A549 (cell line): ENCODE data around the gene NOXA1. TPM values are rescaled to one million over a fixed set of nuclear protein-coding genes. Genes with fewer than 3 reads are reported as not detected.

ENCODE experiments used
- ATAC-seq, 2 experiments: fragments of 200-7000 bp in 1 of 2; fragments of >200 bp in 1 of 2; cut with Nextera tagmentation in 1 of 2; cut with Tn5 transposase in 1 of 2; 3 replicates each; pipeline versions ENCODE4 v1.8.0 to v1.9.1; 2018 to 2020; ENCODE audit warnings: mild to moderate bottlenecking in 1 of 2, moderate library complexity in 1 of 2
- CTCF ChIA-PET: fragments of 300-600 bp; sonication (Branson Sonifier 250); formaldehyde crosslinking; extraction: SDS; loops from one replicate; lab custom pipeline; 2021; ENCODE audit warnings: antibody characterized with exemption, inconsistent platforms; lab: Yijun Ruan, JAX
- POLR2A ChIA-PET: fragments of 350-600 bp; formaldehyde crosslinking; extraction: SDS; loops from one replicate; lab custom pipeline; 2021; ENCODE audit warnings: antibody characterized with exemption, inconsistent platforms; lab: Yijun Ruan, JAX
- DNase-seq, 2 experiments: peaks; one replicate each; pipeline versions ENCODE4 v3.0.0 to v3.0.0-alpha.2; 2011 to 2016; ENCODE audit warnings: low read depth in 1 of 2, low spot score in 1 of 2
- FAIRE-seq: peaks from 2 replicates; lab custom pipeline; 2011; peaks lifted over from hg19 to GRCh38; lab: Jason Lieb, UNC
- H3K27ac ChIP-seq, 2 experiments: fragments of >200 bp; sonication (Bioruptor Twin); formaldehyde crosslinking; 3 replicates each; pipeline ENCODE4 v1.5.1; 2016 to 2017
- H3K4me1 ChIP-seq: fragments of >200 bp; sonication (Bioruptor Twin); formaldehyde crosslinking; 3 replicates; pipeline ENCODE4 v1.6.1; 2016
- H3K4me2 ChIP-seq: fragments of >200 bp; sonication (Bioruptor Twin); formaldehyde crosslinking; 3 replicates; pipeline ENCODE4 v1.6.1; 2016
- H3K4me3 ChIP-seq: fragments of >200 bp; sonication (Bioruptor Twin); formaldehyde crosslinking; 3 replicates; pipeline ENCODE4 v1.5.1; 2016
- H3K9me3 ChIP-seq: fragments of >200 bp; sonication (Bioruptor Twin); formaldehyde crosslinking; 3 replicates; pipeline ENCODE4 v1.6.1; 2016
- CEBPB ChIP-seq, 2 experiments: fragments of >200 bp in 1 of 2; sonication (Bioruptor Twin) in 1 of 2; formaldehyde crosslinking in 1 of 2; IDR thresholded peaks; 2 replicates each; pipeline ENCODE4 v1.6.1; 2012 to 2016
- EHF ChIP-seq: fragments of 250-450 bp; sonication (Bioruptor Pico); IDR thresholded peaks from 2 replicates; pipeline ENCODE4 v1.5.0; 2020; ENCODE audit warnings: mild to moderate bottlenecking
- EP300 ChIP-seq, 2 experiments: fragments of >200 bp; sonication (Bioruptor Twin); formaldehyde crosslinking; IDR thresholded peaks; 2 replicates in 1 of 2; 3 replicates in 1 of 2; pipeline ENCODE4 v1.6.1; 2016 to 2017
- ESRRA ChIP-seq: fragments of 150-350 bp; IDR thresholded peaks from 2 replicates; pipeline ENCODE4 v1.6.1; 2014; ENCODE audit warnings: mild to moderate bottlenecking, low read length, borderline replicate concordance
- FOSB ChIP-seq: fragments of 250-450 bp; sonication (Bioruptor Pico); IDR thresholded peaks from 2 replicates; pipeline ENCODE4 v1.5.0; 2020; ENCODE audit warnings: mild to moderate bottlenecking, moderate library complexity
- HDAC2 ChIP-seq: fragments of 200-600 bp; sonication (generic); IDR thresholded peaks from 2 replicates; pipeline ENCODE4 v1.6.1; 2016
- HOXB5 ChIP-seq: fragments of 250-450 bp; sonication (Bioruptor Pico); IDR thresholded peaks from 2 replicates; pipeline ENCODE4 v1.5.0; 2020; ENCODE audit warnings: mild to moderate bottlenecking, moderate library complexity
- JUN ChIP-seq, 2 experiments: fragments of >200 bp; sonication (Bioruptor Twin); formaldehyde crosslinking; IDR thresholded peaks; 2 replicates in 1 of 2; 3 replicates in 1 of 2; pipeline ENCODE4 v1.6.1; 2016 to 2017
- JUNB ChIP-seq: fragments of >200 bp; sonication (Bioruptor Twin); formaldehyde crosslinking; IDR thresholded peaks from 2 replicates; pipeline ENCODE4 v1.6.1; 2016
- KDM1A ChIP-seq: fragments of 200-600 bp; sonication (generic); IDR thresholded peaks from 2 replicates; pipeline ENCODE4 v1.6.1; 2016; ENCODE audit warnings: low read depth, mild to moderate bottlenecking
- MAZ ChIP-seq: fragments of 150-350 bp; IDR thresholded peaks from 2 replicates; pipeline ENCODE4 v1.6.1; 2014; ENCODE audit warnings: antibody characterized with exemption, low read depth, low read length, borderline replicate concordance
- NFE2L2 ChIP-seq: fragments of 150-350 bp; conservative IDR thresholded peaks from 2 replicates; pipeline ENCODE4 v1.6.1; 2014; ENCODE audit warnings: low read length
- NPAS2 ChIP-seq: fragments of 250-450 bp; sonication (Bioruptor Pico); IDR thresholded peaks from 2 replicates; pipeline ENCODE4 v1.8.0; 2022; ENCODE audit warnings: mild to moderate bottlenecking, moderate library complexity, borderline replicate concordance
- NR3C1 ChIP-seq: fragments of >200 bp; sonication (Bioruptor Twin); formaldehyde crosslinking; IDR thresholded peaks from 3 replicates; pipeline ENCODE4 v1.6.1; 2017
- PHF8 ChIP-seq: fragments of 200-600 bp; sonication (generic); IDR thresholded peaks from 2 replicates; pipeline ENCODE4 v1.6.1; 2016; ENCODE audit warnings: low read depth, mild to moderate bottlenecking, antibody characterized with exemption, moderate library complexity, borderline replicate concordance
- POLR2A ChIP-seq: IDR thresholded peaks from 2 replicates; pipeline ENCODE4 v1.6.1; 2012; ENCODE audit warnings: mild to moderate bottlenecking, low read length
- POLR2AphosphoS2 ChIP-seq: conservative IDR thresholded peaks from 2 replicates; pipeline ENCODE4 v1.6.1; 2012; ENCODE audit warnings: low read length, improper control_type of control experiment, inconsistent platforms
- RAD21 ChIP-seq, 2 experiments: fragments of >200 bp in 1 of 2; sonication (Bioruptor Twin) in 1 of 2; formaldehyde crosslinking in 1 of 2; IDR thresholded peaks in 1 of 2; conservative IDR thresholded peaks in 1 of 2; 2 replicates in 1 of 2; 3 replicates in 1 of 2; pipeline ENCODE4 v1.6.1; 2012 to 2018; ENCODE audit warnings: inconsistent platforms in 1 of 2
- RCOR1 ChIP-seq: fragments of 150-350 bp; IDR thresholded peaks from 2 replicates; pipeline ENCODE4 v1.6.1; 2014; ENCODE audit warnings: antibody characterized with exemption, low read length, low read depth
- RNF2 ChIP-seq: fragments of 200-600 bp; sonication (generic); IDR thresholded peaks from 2 replicates; pipeline ENCODE4 v1.6.1; 2016; ENCODE audit warnings: low read depth, mild to moderate bottlenecking, antibody characterized with exemption, moderate library complexity, borderline replicate concordance
- ZC3H11A ChIP-seq: fragments of 450-650 bp; IDR thresholded peaks from 2 replicates; pipeline ENCODE4 v1.6.1; 2014; ENCODE audit warnings: antibody characterized with exemption, mild to moderate bottlenecking
- ZNF302 ChIP-seq: fragments of 250-450 bp; sonication (Bioruptor Pico); IDR thresholded peaks from 2 replicates; pipeline ENCODE4 v1.9.0; 2021; ENCODE audit warnings: inconsistent platforms, mild to moderate bottlenecking, moderate library complexity
- ZSCAN20 ChIP-seq: fragments of 250-450 bp; sonication (Bioruptor Pico); IDR thresholded peaks from 2 replicates; pipeline ENCODE4 v1.8.0; 2022; ENCODE audit warnings: mild to moderate bottlenecking, moderate library complexity
- WGBS: methylation state at CpG from one replicate; pipeline ENCODE4 v1.1.6; 2017; ENCODE audit errors: missing lambda C conversion rate; 5-methylcytosine and 5-hydroxymethylcytosine counted together
- polyA plus RNA-seq, 4 experiments: library from polyadenylated mRNA; depleted of rRNA in 3 of 4; stranded (reverse); fragments of >200 nt; fragmentation: RNase III in 1 of 4; extraction: RNeasy Plus Mini Kit Qiagen cat#74134 plus additional on column Dnase treatment in 1 of 4; gene quantifications; 2 replicates in 3 of 4; 3 replicates in 1 of 4; pipeline ENCODE4 v1.2.3, GENCODE V29; 2011 to 2017
- TF ChIP-seq, protein P1 (sequence below): IDR thresholded peaks from 2 replicates; pipeline ENCODE4 v1.6.1; 2012
- TF ChIP-seq, protein P2 (sequence below): fragments of 150-350 bp; IDR thresholded peaks from 2 replicates; pipeline ENCODE4 v1.6.1; 2014; ENCODE audit warnings: low read depth, mild to moderate bottlenecking, low read length
- TF ChIP-seq, protein P3 (sequence below): fragments of >200 bp; sonication (Bioruptor Twin); formaldehyde crosslinking; IDR thresholded peaks from 3 replicates; pipeline ENCODE4 v1.5.1; 2016
- TF ChIP-seq, protein P4 (sequence below): fragments of >200 bp; sonication (Bioruptor Twin); formaldehyde crosslinking; IDR thresholded peaks from 3 replicates; pipeline ENCODE4 v1.6.1; 2016

Gene NOXA1
- polyA plus RNA-seq, 2 of the 4 experiments (the other 2 are of a cell fraction) = 0.44 to 1.5 TPM

DNA sequence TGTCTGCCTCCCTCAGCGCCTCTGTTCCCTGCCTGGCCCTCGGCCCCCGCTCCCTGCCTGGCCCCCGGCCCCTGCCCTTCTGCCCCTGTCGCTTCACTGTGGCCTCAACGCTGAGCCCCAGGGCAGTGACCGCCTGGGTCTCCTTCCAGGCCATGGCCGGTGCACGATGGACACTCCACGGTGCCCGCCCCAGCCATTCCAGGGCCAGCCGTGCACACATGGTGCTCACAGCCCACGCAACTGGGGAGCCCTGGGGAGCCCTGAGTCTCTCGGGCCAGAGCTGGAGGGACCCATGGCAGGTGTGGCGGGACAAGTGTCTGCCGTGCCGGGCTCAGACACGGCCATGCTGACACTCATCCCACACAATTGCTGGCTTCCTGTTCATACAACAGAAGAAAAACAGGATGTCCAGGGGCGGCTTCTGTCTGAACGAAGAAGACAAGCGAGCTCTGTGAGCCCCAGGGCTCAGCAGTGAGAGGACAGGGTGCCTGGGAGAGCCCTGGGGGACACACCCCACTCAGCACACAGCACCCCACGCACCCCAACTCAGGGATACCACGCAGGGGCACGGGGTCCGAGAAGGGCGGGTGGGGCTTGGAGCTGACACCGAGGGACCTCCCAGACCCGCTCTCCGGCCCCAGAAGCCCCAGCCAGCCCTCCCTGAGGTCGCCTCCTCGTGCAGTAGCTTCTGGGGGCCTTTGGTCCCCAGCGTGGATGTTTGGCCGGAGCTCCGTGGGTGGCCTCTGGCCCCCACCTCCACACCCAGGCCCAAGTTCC is 35.9 kb upstream of the NOXA1 start:
- no peak overlapping the region for H3K27ac ChIP-seq
- ChIA-PET POLR2A (no interaction called here), CTCF (interaction anchor here (0.8 to 2.4 kb wide), 3 partner anchors 35 to 85 kb away, joined by 4 to 8 read pairs (median 4); partner anchors contain the start of genes EXD3, NOXA1 and NRARP)
- no peak for ATAC-seq
- H3K4me3 ChIP-seq = no peak overlapping the region
- FAIRE-seq = no peak
- no peaks in the 10 kb centered on the region for H3K4me1 ChIP-seq
- TF ChIP-seq ZC3H11A (no peak), NR3C1 (no peak), JUN (IDR thresholded peaks at IDR 0.05) (no peak), EP300 (IDR thresholded peaks at IDR 0.05) (no peak), ZNF302 (CRISPR knock-in tag) (no peak), CEBPB (IDR thresholded peaks at IDR 0.05) (no peak), ZSCAN20 (CRISPR knock-in tag) (no peak), PHF8 (no peak), HDAC2 (no peak), RNF2 (no peak), POLR2A (no peak), POLR2AphosphoS2 (no peak), RCOR1 (no peak), EHF (no peak), ESRRA (no peak)
- H3K9me3 ChIP-seq = no peaks in the 10 kb centered on the region
- 84% methylated on average over 15 of the region's 34 CpGs for WGBS
- DNase-seq = no peak
- no peak overlapping the region for H3K4me2 ChIP-seq

DNA sequence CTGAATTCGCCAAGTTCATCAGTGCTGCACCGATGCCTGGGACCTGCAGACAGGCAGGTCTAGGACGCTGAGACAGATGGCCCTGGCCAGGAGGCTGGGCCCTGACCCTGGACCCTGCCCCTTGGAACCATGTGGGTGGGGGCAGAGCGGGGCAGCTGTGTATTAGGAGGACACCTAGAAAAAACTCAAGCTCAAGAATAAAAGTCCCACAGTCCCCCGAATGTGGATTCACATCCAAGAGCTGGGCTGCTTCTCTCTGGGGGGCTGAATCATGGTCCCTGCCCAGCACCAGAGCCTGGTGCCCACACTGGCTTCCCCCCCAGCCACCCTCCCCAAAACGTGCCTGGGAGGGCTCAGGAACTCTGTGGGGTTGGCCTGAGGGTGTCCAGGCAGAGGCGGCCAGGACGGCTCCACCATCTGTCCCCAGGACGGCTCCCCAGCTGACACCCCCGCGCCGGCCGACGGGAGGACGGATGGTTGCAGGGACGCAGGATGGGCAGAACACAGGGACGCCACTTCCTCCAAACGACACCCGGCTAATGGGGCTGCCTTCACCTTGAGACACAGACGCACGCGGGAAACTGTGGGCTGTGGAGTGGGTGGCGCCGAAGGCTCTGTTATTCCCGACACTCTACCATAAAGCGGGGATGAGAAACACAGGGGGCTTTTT is 35.2 kb upstream of the NOXA1 start:
- Histone ChIP-seq H3K4me3 (no peak overlapping the region), H3K4me1 (no peaks in the 10 kb centered on the region)
- TF ChIP-seq, protein P1, sequence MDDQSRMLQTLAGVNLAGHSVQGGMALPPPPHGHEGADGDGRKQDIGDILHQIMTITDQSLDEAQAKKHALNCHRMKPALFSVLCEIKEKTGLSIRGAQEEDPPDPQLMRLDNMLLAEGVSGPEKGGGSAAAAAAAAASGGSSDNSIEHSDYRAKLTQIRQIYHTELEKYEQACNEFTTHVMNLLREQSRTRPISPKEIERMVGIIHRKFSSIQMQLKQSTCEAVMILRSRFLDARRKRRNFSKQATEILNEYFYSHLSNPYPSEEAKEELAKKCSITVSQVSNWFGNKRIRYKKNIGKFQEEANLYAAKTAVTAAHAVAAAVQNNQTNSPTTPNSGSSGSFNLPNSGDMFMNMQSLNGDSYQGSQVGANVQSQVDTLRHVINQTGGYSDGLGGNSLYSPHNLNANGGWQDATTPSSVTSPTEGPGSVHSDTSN = no peak
- TF ChIP-seq FOSB (CRISPR knock-in tag) (no peak), PHF8 (no peak), MAZ (no peak), ZNF302 (CRISPR knock-in tag) (no peak), JUN (IDR thresholded peaks at IDR 0.05) (no peak), HDAC2 (no peak), NPAS2 (no peak), HOXB5 (CRISPR knock-in tag) (no peak), RAD21 (conservative IDR thresholded peaks at IDR 0.05 in 1 of 2, IDR thresholded peaks at IDR 0.05 in 1 of 2) (no peak), KDM1A (no peak), POLR2AphosphoS2 (no peak), NFE2L2 (no peak), JUNB (no peak)
- TF ChIP-seq, protein P2, sequence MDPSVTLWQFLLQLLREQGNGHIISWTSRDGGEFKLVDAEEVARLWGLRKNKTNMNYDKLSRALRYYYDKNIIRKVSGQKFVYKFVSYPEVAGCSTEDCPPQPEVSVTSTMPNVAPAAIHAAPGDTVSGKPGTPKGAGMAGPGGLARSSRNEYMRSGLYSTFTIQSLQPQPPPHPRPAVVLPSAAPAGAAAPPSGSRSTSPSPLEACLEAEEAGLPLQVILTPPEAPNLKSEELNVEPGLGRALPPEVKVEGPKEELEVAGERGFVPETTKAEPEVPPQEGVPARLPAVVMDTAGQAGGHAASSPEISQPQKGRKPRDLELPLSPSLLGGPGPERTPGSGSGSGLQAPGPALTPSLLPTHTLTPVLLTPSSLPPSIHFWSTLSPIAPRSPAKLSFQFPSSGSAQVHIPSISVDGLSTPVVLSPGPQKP = no peak
- TF ChIP-seq, protein P3, sequence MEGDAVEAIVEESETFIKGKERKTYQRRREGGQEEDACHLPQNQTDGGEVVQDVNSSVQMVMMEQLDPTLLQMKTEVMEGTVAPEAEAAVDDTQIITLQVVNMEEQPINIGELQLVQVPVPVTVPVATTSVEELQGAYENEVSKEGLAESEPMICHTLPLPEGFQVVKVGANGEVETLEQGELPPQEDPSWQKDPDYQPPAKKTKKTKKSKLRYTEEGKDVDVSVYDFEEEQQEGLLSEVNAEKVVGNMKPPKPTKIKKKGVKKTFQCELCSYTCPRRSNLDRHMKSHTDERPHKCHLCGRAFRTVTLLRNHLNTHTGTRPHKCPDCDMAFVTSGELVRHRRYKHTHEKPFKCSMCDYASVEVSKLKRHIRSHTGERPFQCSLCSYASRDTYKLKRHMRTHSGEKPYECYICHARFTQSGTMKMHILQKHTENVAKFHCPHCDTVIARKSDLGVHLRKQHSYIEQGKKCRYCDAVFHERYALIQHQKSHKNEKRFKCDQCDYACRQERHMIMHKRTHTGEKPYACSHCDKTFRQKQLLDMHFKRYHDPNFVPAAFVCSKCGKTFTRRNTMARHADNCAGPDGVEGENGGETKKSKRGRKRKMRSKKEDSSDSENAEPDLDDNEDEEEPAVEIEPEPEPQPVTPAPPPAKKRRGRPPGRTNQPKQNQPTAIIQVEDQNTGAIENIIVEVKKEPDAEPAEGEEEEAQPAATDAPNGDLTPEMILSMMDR = no peak
- TF ChIP-seq, protein P4, sequence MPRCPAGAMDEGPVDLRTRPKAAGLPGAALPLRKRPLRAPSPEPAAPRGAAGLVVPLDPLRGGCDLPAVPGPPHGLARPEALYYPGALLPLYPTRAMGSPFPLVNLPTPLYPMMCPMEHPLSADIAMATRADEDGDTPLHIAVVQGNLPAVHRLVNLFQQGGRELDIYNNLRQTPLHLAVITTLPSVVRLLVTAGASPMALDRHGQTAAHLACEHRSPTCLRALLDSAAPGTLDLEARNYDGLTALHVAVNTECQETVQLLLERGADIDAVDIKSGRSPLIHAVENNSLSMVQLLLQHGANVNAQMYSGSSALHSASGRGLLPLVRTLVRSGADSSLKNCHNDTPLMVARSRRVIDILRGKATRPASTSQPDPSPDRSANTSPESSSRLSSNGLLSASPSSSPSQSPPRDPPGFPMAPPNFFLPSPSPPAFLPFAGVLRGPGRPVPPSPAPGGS = no peak
- TF ChIP-seq, all 56 proteins: peak for 0
- H3K9me3 ChIP-seq = no peaks in the 10 kb centered on the region
- ChIA-PET POLR2A (no interaction called here), CTCF (interaction anchor here (0.8 to 2.4 kb wide), 3 partner anchors 35 to 86 kb away, joined by 4 to 8 read pairs (median 4); partner anchors contain the start of genes EXD3, NOXA1 and NRARP)
- H3K4me2 ChIP-seq = no peak overlapping the region
- no peak for ATAC-seq
- no peak for DNase-seq
- no peak for FAIRE-seq
- H3K27ac ChIP-seq = no peak overlapping the region
- WGBS = 89% methylated on average over 23 of the region's 26 CpGs
